Measurements from ENCODE around the gene ZNF263.

Gene ZNF263

DNA sequence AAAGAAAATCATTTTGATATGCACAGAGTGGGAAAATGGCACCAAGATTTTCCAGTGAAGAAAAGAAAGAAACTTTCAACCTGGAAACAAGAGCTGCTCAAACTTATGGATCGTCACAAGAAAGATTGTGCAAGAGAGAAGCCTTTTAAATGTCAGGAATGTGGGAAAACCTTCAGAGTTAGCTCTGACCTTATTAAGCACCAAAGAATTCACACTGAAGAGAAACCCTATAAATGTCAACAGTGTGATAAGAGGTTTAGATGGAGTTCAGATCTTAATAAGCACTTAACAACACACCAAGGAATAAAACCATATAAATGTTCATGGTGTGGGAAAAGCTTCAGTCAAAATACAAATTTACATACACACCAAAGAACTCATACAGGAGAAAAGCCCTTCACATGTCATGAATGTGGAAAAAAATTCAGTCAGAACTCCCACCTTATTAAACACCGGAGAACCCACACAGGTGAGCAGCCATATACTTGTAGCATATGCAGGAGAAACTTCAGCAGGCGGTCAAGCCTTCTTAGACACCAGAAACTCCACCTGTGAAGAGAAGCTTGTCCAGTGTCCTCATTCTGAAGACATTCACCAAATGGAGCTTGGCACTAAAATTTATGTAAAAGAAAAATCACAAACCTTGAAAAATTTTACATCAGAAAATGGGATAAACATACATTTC, 34.2 kb downstream of the ZNF263 start:
- Histone ChIP-seq H3K9ac (ENCODE audit: low read depth, low read length) (no peak overlapping the region), H3K36me3 (ENCODE audit: insufficient read depth, low read length) (peaks cover 20% of the 10 kb centered on the region; the same call in 1 of the 2 replicates), H3K27me3 (ENCODE audit: insufficient read depth, low read length, poor library complexity) (no peaks in the 10 kb centered on the region), H3K27ac (ENCODE audit: low read length) (no peak overlapping the region), H4K20me1 (ENCODE audit: insufficient read depth, low read length) (no peaks in the 10 kb centered on the region), H3K9me3 (ENCODE audit: insufficient read depth, low read length, severe bottlenecking) (peaks cover 38% of the 10 kb centered on the region), H3K4me2 (ENCODE audit: insufficient read depth, low read length) (no peak overlapping the region), H2AFZ (ENCODE audit: low read depth, low read length) (no peak overlapping the region), H3K4me1 (ENCODE audit: insufficient read depth, low read length) (no peaks in the 10 kb centered on the region), H3K79me2 (ENCODE audit: insufficient read depth, low read length) (no peaks in the 10 kb centered on the region), H3K4me3 (ENCODE audit: low read depth in 1 of 2, low read length in 2 of 2) (no peak overlapping the region)
- ATAC-seq (ENCODE audit: insufficient read depth, low read depth), result no peak
- DNase-seq, result no peak
- no peak for TF ChIP-seq EZH2 (IDR thresholded peaks at IDR 0.05; ENCODE audit: borderline replicate concordance, low read depth, low read length, severe bottlenecking)
- TF ChIP-seq, protein P1, sequence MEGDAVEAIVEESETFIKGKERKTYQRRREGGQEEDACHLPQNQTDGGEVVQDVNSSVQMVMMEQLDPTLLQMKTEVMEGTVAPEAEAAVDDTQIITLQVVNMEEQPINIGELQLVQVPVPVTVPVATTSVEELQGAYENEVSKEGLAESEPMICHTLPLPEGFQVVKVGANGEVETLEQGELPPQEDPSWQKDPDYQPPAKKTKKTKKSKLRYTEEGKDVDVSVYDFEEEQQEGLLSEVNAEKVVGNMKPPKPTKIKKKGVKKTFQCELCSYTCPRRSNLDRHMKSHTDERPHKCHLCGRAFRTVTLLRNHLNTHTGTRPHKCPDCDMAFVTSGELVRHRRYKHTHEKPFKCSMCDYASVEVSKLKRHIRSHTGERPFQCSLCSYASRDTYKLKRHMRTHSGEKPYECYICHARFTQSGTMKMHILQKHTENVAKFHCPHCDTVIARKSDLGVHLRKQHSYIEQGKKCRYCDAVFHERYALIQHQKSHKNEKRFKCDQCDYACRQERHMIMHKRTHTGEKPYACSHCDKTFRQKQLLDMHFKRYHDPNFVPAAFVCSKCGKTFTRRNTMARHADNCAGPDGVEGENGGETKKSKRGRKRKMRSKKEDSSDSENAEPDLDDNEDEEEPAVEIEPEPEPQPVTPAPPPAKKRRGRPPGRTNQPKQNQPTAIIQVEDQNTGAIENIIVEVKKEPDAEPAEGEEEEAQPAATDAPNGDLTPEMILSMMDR (IDR thresholded peaks at IDR 0.05; ENCODE audit: borderline replicate concordance, extremely low read depth, low read length, poor library complexity, severe bottlenecking), result no peak

DNA sequence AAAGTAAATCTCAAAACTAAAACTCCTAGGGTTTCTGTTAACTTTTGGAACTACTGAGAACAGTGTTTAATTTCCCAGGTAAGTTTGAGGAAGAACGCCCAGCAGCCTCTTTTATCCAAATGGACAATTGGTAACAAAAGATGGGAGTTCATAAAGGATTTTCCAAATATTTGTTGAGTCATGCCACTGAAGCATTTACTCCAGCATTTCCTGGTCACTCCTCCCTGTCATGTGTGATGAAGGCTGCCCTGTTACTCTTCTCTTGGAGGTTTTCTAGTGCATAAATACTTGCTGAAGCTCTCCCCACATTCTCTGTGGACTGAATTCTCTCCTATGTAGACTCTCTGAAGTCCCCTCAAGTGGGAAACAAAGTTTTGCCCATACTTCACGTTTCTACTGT, 38.5 kb downstream of the ZNF263 start:
- H3K27ac ChIP-seq (ENCODE audit: low read length), result no peak overlapping the region
- no peak for ATAC-seq (ENCODE audit: insufficient read depth, low read depth)
- DNase-seq, result no peak

DNA sequence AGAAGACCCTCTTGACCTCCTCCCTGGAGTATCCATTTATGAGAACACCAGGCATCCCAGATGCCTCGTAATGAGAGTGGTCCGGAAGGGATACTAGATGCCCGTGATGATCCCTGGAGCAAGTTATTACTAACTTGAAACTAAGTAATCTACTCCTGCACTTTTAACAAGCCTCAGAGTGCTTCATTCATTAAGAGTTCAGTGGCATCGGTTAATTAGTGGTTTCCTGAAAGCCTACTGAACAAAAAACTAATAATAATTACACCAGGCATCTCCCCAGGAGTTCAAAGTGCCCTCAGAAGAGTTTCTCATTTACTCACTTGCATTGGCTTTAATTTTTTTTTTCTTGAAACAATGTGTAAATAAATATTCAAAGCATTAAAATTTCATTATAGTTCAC, 44.2 kb downstream of the ZNF263 start:
- Histone ChIP-seq H3K79me2 (ENCODE audit: insufficient read depth, low read length) (no peaks in the 10 kb centered on the region), H2AFZ (ENCODE audit: low read depth, low read length) (no peak overlapping the region), H3K4me1 (ENCODE audit: insufficient read depth, low read length) (no peaks in the 10 kb centered on the region), H3K4me3 (ENCODE audit: low read depth in 1 of 2, low read length in 2 of 2) (no peak overlapping the region), H3K4me2 (ENCODE audit: insufficient read depth, low read length) (no peak overlapping the region), H3K9me3 (ENCODE audit: insufficient read depth, low read length, severe bottlenecking) (no peaks in the 10 kb centered on the region), H3K27ac (ENCODE audit: low read length) (no peak overlapping the region), H3K9ac (ENCODE audit: low read depth, low read length) (no peak overlapping the region), H3K27me3 (ENCODE audit: insufficient read depth, low read length, poor library complexity) (no peaks in the 10 kb centered on the region), H4K20me1 (ENCODE audit: insufficient read depth, low read length) (no peaks in the 10 kb centered on the region), H3K36me3 (ENCODE audit: insufficient read depth, low read length) (no peaks in the 10 kb centered on the region)
- no peak for ATAC-seq (ENCODE audit: insufficient read depth, low read depth)
- TF ChIP-seq EZH2 (IDR thresholded peaks at IDR 0.05; ENCODE audit: borderline replicate concordance, low read depth, low read length, severe bottlenecking), result no peak
- TF ChIP-seq, protein P1 (IDR thresholded peaks at IDR 0.05; ENCODE audit: borderline replicate concordance, extremely low read depth, low read length, poor library complexity, severe bottlenecking), result no peak
- DNase-seq, result no peak

More for the DNA sequence above, 38.5 kb downstream of the ZNF263 start:
- H3K27me3 ChIP-seq (ENCODE audit: insufficient read depth, low read length, poor library complexity), result no peaks in the 10 kb centered on the region
- no peak overlapping the region for H3K4me2 ChIP-seq (ENCODE audit: insufficient read depth, low read length)
- H4K20me1 ChIP-seq (ENCODE audit: insufficient read depth, low read length), result no peaks in the 10 kb centered on the region
- no peak overlapping the region for H3K9ac ChIP-seq (ENCODE audit: low read depth, low read length)
- no peaks in the 10 kb centered on the region for H3K4me1 ChIP-seq (ENCODE audit: insufficient read depth, low read length)
- H3K4me3 ChIP-seq (ENCODE audit: low read depth in 1 of 2, low read length in 2 of 2), result no peak overlapping the region
- peaks cover 23% of the 10 kb centered on the region for H3K9me3 ChIP-seq (ENCODE audit: insufficient read depth, low read length, severe bottlenecking)
- no peak overlapping the region for H2AFZ ChIP-seq (ENCODE audit: low read depth, low read length)
- H3K36me3 ChIP-seq (ENCODE audit: insufficient read depth, low read length), result peaks cover 7% of the 10 kb centered on the region; the same call in 1 of the 2 replicates
- H3K79me2 ChIP-seq (ENCODE audit: insufficient read depth, low read length), result no peaks in the 10 kb centered on the region
- no peak for TF ChIP-seq EZH2 (IDR thresholded peaks at IDR 0.05; ENCODE audit: borderline replicate concordance, low read depth, low read length, severe bottlenecking)
- TF ChIP-seq, protein P1 (IDR thresholded peaks at IDR 0.05; ENCODE audit: borderline replicate concordance, extremely low read depth, low read length, poor library complexity, severe bottlenecking), result no peak
